ENCODE results near the gene XPNPEP1.

XPNPEP1 gene

GRCh38 chr10:109922976-109923921, at the start of gene XPNPEP1:
TSS of gene XPNPEP1 (minus strand) at chr10:109923511. CDS start at chr10:109923433, 78 bp downstream.
- DNase-seq = peak; percentile 7

- DNase-seq = no peak
Observed at GRCh38 chr10:109972372-109973001, 49.2 kb upstream of the XPNPEP1 start.

- DNase-seq = no peak
Observed at GRCh38 chr10:109971634-109972033, 48.3 kb upstream of the XPNPEP1 start.

GRCh38 chr10:109969760-109970346, 46.5 kb upstream of the XPNPEP1 start:
- DNase-seq = no peak

GRCh38 chr10:109968953-109969759, 45.8 kb upstream of the XPNPEP1 start:
- no peak for DNase-seq

GRCh38 chr10:109967739-109968088, 44.4 kb upstream of the XPNPEP1 start:
- DNase-seq = no peak

- DNase-seq = no peak
Observed at GRCh38 chr10:109966961-109967738, 43.8 kb upstream of the XPNPEP1 start.

- DNase-seq = no peak
Observed at GRCh38 chr10:109964318-109964717, 41.0 kb upstream of the XPNPEP1 start.

GRCh38 chr10:109963439-109963838, 40.1 kb upstream of the XPNPEP1 start:
- DNase-seq = no peak

- DNase-seq = no peak
Observed at GRCh38 chr10:109962247-109962646, 38.9 kb upstream of the XPNPEP1 start.

GRCh38 chr10:109961174-109962001, 38.1 kb upstream of the XPNPEP1 start:
- DNase-seq = no peak

GRCh38 chr10:109960682-109961081, 37.4 kb upstream of the XPNPEP1 start:
- no peak for DNase-seq

GRCh38 chr10:109959259-109960145, 36.2 kb upstream of the XPNPEP1 start:
- no peak for DNase-seq

GRCh38 chr10:109958059-109958458, 34.7 kb upstream of the XPNPEP1 start:
- no peak for DNase-seq

GRCh38 chr10:109957092-109957797, 33.9 kb upstream of the XPNPEP1 start:
- DNase-seq = no peak

- DNase-seq = no peak
Observed at GRCh38 chr10:109956454-109957091, 33.3 kb upstream of the XPNPEP1 start.

- DNase-seq = no peak
Observed at GRCh38 chr10:109953766-109954165, 30.5 kb upstream of the XPNPEP1 start.

GRCh38 chr10:109952526-109952925, 29.2 kb upstream of the XPNPEP1 start:
- no peak for DNase-seq
